OCI-M2 (cell line): ENCODE data around the gene LGALS3.

Experiments
- DNase-seq: peaks from one replicate; lab custom pipeline; 2025; ENCODE audit not compliant: unreplicated experiment; lab: John Stamatoyannopoulos, UW

LGALS3 gene

DNA sequence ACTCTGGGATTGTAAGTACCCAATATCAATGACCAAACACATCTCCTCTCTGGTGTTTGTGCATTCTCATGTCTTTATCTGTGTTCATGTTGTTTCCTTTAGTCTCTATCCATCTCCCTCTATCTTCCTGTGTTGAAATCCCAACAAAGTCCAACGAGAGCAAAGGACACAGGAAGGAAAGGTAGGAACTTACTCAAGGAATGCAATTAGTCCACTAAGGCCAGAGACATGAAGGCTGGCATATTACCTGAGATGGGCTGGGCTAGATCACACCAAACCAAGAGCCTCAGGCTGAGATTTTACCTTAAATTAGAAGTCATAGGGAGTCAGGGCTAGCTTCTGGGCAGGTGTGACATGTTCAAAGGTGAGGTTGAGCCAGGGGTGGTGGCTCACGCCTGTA is 14.3 kb upstream of the LGALS3 start:
- no peak for DNase-seq

GRCh38 chr14:55115460-55115859 is 13.6 kb upstream of the LGALS3 start:
- no peak for DNase-seq

- no peak for DNase-seq
These were observed 13.2 kb upstream of the LGALS3 start for GRCh38 chr14:55115861-55116245.

DNA sequence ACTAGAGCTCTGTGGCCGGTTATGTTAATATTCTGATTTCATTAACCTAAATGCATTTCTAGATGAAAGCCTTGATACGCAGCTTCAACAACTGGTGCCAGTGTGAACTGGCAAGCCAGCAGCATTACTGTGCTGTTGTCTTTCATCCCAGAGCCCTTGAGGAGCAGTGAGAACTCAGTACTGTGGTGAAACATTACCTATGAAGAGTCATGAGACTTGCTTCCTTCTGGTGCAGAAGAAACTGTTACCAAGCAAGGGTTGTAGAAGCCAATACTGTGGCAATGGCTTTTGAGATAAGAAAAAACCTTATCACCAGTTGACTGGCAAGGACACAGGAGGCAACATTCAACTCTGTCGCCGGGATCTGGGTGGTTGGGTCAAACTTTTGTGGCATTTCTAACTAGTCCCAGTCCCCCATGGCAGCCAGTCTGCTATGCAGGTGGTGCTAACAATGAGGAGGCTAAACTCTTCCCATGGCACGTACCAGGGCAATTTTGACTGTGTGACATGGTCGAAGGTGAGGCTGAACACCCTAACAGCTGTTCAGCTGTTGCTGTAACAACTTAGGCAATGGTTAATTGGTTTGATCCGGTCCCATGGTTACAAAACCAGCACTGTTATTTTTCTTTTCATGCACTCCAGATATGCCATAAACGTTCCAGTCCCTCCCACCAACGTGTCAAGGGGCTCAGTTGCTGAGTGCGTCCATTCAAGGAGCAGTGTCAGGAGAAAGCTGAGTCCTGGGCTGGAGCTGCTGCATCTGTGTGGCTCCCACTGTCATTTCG is 12.6 kb upstream of the LGALS3 start:
- DNase-seq = no peak

- no peak for DNase-seq
These were observed 11.1 kb upstream of the LGALS3 start for GRCh38 chr14:55117803-55118441.

DNA sequence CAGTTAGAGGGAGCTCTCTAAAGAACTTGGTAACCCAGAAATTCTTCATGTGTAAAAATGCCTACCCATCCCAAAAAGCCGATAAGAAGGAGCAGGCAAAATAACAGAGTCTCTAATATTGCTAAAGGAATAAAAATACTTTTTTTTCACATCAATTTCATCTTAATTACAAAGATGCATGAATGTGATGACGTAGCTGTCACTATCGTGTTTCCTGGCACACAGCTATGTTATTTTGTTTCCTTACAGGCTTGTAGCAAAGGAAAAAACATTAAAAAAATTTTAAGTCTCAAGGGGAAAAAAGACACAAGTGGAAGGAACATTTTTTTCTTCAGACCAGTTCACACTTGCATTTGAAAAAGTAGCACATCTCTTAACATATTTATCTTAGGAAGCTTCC is 10.3 kb upstream of the LGALS3 start:
- no peak for DNase-seq

DNA sequence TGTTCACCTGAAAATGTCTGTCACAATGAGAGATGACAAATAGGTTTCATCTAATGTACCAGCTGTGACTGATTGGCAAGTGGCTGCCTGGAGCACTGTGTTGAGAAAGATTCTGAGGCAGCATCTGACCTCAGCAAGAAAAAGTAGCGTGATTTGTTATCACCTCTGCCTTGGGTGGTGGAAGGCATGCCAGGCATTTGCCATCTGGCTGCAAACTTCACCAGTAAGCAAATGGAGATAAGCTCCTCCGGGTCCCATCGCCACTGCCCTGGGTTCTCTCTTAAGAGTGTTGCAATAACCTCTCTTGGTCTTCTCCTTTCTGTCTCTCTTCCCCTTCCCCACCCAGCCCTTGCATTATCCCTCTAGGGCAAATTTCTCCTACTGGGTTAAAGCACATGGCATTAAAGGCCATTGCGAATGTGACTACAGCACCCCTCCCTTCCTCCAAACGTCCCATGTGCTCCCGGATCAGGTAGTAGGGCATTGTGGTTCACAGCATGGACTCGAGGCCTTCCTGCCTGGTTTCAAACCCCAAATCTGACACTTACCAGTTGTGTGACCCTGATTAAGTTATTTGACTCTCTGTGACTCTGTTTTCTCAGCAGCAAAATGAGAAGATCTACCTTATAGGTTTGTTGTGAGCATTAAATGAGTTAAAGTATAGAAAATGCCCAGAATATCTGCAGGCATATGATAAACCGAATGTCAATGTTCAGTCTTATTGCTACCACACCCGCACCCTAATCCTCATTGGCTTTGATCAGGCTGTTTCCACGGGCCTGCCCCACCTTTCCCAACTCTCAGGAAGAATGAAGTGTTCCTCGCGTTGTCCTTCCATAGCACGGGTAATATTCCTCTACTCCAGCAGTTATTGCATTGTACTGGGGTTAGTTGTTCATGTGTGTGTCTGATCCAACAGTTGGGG is 8.2 kb upstream of the LGALS3 start:
- DNase-seq = no peak

GRCh38 chr14:55121628-55122439 is 7.2 kb upstream of the LGALS3 start:
- DNase-seq = no peak

GRCh38 chr14:55122440-55122986 is 6.5 kb upstream of the LGALS3 start:
- DNase-seq = no peak

- no peak for DNase-seq
These were observed 6.0 kb upstream of the LGALS3 start for GRCh38 chr14:55123101-55123500.

GRCh38 chr14:55123852-55124639 is 5.0 kb upstream of the LGALS3 start:
- DNase-seq = no peak

DNA sequence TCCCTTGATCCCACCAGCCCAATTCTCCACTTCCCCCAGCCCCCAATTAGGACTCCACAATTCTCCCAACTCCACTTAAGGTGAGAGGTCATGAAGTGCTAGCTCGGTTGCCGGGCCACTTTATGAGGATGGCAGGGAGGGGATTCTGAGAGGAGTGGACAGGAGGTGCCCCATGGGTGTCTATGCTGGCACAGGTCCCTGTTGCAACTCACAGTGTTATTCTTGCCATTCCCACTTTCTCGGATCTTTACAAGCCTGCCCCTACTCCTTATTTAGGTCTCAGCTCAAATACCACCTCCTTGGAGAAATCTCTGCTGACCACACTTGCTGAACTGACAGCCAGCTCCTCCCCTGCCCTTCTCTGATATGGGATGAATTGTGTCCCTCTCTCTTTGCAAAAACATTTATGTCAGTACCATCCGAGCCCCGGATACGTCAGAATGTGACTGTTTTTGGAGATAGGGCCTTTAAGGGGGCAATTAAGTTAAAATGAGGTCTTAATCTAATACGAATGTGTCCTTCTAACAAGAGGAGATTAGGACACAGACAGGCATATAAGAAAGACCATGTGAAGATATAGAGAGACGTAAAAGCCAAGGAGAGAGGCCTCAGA is 4.2 kb upstream of the LGALS3 start:
- DNase-seq = no peak

GRCh38 chr14:55125403-55125802 is 3.6 kb upstream of the LGALS3 start:
- no peak for DNase-seq

- DNase-seq = no peak
These were observed 3.0 kb upstream of the LGALS3 start for GRCh38 chr14:55126034-55126433.

DNA sequence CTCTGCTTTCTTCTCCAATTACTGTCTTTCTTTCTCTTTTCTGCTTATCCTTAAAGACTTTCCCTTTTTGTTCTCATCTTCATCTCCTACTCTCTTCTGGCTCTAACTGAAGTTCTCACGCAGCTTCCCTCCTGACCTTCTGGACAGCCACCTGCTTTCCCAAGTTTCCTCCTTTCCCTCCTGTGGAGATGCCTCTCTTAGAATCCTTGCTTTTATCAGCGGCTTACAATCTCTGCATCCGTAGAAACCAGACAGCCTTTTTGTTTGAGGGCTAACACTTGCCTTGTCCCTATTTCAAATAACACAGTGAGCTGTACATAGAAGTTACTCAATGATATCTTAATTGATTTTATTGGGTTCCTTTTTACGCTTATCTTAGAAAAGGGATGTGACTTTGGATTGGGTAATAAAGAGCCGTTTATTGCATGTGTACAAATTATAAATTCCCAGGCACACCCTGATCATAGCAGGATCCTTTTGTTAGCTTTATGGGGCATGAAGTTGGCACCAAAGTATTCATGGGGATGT is 2.1 kb upstream of the LGALS3 start:
- DNase-seq = no peak

- no peak for DNase-seq
These were observed 1.5 kb upstream of the LGALS3 start for GRCh38 chr14:55127460-55127951.

GRCh38 chr14:55128386-55129085 is 516 bp upstream of the LGALS3 start:
- DNase-seq = no peak

DNA sequence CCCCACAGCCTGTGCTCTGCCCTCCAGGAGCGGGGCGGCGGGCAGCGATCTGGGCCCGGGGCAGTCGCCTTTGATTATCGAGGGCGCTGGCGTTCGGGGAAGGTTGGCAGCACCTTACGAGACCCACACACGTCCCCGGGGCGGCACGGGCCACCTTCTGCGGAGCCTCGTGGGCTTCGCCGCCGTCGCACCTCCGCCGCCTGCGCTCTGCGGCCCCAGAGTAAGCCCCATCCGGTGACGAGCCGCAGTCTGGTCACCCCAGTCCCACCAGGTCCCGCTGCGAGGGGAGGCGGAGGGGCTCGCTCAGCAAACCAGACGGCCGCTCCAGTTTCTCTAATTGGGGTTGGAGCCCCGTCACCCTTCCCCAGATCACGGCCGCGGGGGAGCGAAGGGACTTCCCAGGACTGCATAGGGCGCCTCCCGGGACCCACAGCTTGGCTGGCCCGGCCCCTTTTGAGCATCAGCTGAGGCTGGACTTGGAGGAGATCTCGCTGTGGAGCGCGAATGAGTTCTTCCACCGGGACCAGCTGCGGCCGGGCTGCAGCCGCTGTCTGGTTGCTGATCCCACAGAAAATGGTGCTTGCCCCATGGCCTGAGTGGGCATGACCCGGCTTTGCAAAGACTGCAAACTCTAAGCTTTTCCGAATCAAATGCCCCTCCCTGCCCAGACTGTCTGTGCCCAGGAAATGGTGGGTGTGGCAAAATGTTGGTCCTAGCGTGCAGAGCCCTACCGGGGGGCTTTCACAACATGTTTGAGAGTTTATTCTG is 560 bp downstream of the LGALS3 start:
- DNase-seq = no peak
